ENCODE data around the gene GP1BB.
"Not testable (repeated sequence)": the region's sequence is repeated elsewhere in the genome, so short reads cannot be mapped to it uniquely, and the experiment has no call there.

The GP1BB gene

DNA sequence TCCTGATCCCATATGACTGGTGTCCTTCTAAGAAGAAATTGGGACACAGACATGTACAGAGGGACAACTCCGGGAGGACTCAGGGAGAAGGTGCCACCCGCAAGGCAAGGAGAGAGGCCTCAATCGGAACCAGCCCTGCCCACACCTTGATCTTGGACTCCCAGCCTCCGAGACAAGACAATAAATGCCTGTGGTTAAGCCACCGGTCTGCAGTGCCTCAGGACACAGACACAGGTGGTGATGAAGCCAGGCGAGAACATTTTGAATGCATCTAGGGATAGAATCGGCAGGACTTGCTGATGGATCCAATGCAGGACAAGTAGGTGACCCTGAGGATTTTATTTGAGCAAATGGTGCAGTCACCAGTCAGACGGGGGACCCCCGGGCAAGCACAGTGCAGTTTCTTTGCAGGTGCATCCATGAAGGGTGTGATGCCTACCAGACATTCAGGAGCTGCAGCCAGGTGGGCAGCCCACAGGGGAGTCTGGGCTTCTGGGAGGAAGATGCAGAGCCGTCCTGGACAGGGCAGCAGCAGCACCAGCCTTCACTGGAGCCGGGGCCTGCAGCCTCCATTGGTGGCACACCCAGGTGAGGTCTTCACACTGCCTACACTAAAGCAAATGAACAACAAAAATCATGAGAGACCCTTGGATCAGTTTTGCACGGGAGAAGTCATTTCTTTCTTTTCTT lies 29.2 kb upstream of the GP1BB start:
- no peak for DNase-seq

DNA sequence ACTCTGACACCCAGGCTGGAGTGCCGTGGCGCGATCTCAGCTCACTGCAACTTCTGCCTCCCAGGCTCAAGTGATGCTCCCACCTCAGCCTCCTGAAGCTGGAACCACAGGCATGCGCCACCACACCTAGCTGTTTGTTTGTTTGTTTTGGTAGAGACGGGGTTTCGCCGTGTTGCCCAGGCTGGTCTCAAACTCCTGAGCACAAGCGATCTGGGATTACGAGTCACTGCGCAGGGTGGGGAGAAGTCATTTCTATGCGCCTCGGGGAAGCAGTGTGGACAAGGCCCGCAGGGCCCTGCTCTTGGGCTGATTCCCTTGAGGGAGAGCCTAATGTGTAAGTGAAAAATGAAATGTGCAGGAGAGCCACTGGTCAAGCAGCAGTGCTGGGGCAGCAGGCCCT lies 28.6 kb upstream of the GP1BB start:
- no peak for DNase-seq

GRCh38 chr22:19696504-19697276 lies 26.6 kb upstream of the GP1BB start:
- no peak for DNase-seq

GRCh38 chr22:19697871-19698270 lies 25.5 kb upstream of the GP1BB start:
- DNase-seq = not testable (repeated sequence)

DNA sequence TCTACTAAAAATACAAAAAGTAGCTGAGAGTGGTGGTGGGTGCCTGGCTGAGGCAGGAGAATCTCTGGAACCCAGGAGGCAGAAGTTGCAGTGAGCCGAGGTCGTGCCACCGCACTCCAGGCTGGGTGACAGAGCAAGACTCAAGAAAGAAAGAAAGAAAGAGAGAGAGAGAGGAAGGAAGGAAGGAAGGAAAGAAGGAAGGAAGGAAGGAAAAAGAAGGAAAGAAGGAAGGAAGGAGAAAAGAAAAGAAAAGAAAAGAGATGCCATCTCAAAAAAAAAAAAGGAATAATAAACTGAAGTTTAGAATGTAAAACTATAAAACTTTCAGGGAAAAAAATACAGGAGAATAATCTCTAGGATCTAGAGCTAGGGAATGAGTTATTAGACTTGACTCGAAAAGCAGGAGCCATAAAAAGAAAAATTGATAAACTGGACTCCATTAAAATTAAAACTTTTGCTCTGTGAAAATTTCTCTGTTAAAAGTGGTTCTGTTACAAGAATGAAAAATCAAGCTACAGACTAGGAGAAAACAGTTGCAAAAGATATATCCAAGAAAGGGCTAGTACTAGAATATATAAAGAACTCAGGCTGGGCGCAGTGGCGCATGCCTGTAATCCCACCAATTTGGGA lies 22.4 kb upstream of the GP1BB start:
- DNase-seq = peak; percentile 13

- no peak for DNase-seq
Observed at GRCh38 chr22:19701420-19702145, 21.8 kb upstream of the GP1BB start.

DNA sequence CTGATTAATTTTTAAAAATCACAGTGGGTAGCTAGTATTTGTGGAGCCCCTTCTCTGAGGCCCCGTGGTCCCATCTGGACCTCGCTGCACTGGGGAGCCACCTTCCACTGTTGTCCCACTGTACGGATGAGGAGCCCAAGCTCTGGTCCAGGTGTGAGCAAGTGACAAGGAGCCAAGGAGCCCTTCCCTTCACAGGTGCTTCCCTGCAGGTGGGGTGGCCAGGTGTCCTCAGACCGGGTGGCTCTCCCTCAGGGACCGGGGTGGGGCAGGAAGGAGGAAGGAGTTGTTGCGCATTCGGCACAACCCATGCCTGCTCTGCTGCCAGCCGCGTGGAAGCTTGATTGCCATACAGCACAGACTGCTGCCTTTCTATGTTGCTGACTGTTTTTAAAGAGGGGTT lies 19.5 kb upstream of the GP1BB start:
- peak; percentile 32 for DNase-seq

- peak; percentile 20 for DNase-seq
Observed at GRCh38 chr22:19704355-19705015, 18.9 kb upstream of the GP1BB start.

DNA sequence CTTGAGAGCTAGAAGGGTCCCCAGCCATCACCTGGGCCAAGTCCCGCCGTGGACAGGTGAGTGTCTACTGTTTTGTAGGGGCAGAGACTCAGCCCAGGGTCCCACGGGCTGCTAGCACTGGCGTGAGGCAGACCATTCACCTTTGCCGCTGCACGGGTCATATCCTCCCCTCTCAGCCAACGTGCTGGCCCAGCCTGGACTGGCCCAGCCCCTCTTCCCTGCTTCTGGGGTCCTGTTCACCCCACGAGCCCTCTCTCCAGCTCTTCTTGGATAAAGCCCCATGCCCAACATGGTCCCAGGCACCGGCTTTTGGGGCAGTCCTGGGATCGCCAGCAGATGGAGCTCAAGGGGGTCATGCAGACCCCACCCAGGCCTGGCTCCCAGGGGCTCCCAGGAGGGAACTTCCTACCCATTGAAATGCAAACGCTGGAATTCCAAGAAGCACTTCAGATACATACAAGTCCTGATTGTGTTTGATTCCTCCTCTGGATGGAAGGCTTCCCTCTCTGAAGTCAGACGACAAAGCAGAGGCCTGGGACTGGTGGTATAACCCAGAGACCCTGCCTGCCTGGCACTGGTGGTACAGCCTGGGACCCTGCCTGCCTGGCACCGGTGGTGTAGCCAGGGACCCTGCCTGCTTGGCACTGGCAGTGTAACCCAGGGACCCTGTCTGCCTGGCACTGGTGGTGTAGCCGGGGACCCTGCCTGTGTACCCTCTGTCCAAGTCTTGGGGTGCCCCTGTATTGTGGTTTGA lies 18.0 kb upstream of the GP1BB start:
- DNase-seq = peak; percentile 43

- DNase-seq = no peak
Observed at GRCh38 chr22:19706661-19707151, 16.6 kb upstream of the GP1BB start.

- DNase-seq = peak; percentile 34
Observed at GRCh38 chr22:19707347-19708290, 15.7 kb upstream of the GP1BB start.

DNA sequence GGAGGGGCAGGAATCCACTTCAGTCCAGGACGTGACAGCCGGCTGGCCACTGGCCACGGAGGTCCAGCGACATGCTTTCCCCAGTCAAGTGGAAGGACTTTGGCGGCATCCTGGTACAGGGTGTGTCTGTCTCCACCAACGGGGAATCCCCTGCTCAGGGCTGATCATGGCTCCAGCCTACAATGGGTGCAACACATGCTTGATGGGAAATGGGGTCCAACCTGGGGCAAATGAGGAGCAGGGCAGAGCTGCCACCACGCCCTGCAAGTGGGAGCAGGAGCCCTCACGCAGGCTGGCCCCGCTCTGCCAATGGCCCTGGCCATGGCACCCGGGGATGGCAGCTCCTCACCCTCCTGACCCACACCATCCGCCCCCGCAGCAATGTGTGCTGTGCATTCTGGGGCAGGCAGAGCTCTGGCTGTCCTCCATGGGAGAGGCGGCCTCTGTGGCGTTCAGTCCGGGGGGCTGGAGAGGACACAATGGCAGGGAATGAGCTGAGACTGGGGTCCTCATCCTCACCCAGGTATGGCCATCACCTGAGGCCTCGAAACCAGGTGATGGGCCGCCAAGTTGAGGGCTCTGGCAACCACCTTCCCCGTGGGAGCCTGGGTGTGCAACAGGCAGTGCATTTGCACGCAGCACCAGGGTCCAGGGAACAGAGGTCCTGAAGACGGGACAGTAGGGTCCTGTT lies 14.9 kb upstream of the GP1BB start:
- peak; percentile 26 for DNase-seq

DNA sequence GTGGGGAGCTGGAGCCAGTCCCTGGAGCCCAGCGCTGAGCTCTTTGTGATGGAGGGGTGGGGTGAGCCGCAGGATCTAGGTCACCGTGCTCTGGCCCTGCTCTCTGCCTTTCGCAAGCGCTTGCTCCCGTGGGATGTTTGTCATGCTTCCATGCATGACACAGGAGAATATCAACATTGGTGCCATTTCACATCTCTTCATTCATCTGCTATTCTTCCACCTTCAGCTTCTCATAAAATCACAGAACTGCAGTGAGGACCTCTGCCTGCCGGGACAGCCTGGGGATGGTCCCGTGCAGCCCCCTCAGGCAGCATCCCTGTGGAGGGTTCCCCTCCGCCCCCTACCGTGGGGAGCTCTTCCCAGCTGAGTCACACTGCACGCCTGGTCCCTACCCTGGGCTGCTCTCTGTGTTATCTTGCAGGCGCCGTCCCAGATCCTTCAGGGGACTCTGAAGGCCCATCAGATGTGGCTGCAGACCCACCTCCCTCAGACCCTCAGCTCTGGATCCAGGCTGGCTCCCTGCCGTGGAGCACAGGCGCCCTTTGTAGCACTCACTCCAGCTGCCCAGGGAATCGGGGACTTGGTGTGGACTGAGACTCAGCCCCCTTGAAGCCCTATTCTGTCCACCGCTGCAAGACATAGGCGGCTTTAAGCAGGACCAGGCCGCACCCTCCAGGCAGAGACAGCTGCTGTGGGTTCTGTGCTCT lies 14.1 kb upstream of the GP1BB start:
- peak; percentile 28 for DNase-seq

DNA sequence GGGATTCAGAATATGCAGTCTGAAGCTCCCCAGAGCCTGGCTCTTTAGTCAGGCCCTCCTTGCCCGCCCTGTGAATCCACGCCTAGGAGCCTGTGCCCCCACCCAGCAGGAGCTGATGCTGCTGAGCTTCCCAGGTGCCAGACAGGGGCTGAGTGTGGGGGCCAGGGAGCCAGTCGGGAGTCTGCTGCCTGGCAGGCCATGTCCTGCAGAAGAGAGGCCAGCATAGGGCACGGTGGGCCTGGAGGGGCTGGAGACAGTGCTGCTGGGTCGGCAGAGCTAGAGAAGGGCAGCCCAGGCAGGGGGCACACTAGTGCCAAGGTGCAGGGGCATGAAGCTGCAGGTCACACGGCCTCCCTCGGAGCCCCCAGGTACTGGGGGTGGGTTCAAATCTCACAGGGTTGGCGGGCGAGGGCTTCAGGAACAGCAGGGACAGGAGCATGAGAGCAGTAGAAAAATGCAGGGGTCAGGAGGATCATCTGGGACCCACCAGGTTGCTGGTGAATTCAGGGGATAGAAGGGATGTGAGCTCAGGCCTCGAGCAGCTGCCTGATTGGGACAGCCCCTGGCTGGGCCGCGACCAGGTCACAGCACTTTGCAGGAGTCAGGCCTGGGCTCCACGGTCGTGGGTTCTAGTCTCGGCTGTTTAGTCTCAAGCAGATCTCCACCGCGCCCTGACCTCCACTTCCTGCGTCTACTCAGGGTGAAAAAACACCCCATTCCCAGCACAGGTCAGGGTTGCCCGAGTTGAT lies 13.1 kb upstream of the GP1BB start:
- peak; percentile 26 for DNase-seq

DNA sequence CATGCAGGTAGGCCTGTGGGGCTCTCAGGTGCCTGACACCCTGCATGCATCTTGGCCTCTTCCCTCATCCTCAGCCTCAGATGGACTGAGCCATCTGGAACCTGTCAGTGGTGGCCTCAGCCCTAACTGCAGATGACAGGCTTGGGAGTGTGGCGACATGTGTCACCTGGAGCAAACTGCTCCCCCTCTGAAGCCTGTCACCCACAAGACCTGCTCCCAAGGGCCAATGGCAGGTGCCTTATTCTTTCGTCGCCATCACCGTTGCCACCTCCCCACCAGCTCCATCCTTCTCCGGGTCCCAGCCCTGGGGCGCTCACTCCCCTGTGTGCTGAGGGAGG lies 12.6 kb upstream of the GP1BB start:
- no peak for DNase-seq

GRCh38 chr22:19713245-19713644 lies 10.1 kb upstream of the GP1BB start:
- DNase-seq = no peak

DNA sequence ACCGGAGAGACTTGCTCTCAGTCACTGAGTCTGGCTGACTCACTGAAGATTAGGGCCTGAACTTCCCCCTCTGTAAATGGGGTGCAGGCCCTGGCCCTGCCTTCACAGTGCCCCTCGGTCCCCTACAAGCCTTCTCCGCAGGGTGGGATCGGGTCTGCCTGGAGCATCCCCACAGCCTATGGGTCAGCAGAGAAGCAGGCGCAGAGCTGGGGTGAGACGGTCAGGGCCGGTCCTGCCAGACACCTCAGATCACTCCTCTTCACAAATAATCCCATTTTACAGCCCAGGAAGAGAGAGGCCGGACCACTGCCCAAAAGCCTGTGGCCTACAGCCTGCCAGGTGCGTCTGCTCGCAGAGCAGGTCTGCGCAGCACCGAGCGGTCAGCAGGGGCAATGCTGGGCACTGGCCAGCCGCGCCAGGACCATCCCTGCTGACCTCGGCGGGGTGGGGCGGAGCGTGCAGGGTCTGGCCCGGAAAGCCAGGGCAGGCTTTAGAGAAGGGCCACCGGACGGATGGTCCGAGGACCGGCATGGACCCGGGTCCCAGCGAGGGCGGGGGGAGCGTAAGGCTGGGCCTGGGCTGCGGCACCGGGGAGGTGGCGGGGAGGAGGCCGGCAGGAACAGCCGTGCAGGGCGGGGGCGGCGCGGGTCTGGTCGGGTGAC lies 9.6 kb upstream of the GP1BB start:
- DNase-seq = no peak
